HCT116 (cell line): ENCODE results near the gene NPIPB8. TPM values are rescaled to one million over a fixed set of nuclear protein-coding genes. Genes with fewer than 3 reads are reported as not detected.

ENCODE experiments used
- ATAC-seq: fragments of 200-7000 bp; cut with Tn5 transposase; 2 replicates; pipeline ENCODE4 v1.9.1; 2020; ENCODE audit warnings: mild to moderate bottlenecking, moderate library complexity
- BruUV-seq: library from RNA; stranded (reverse); fragments of 400-500 nt; replicated peaks from 2 replicates; lab custom pipeline; 2021; lab: Mats Ljungman, UMichigan
- CTCF ChIA-PET: fragments of 300-600 bp; sonication (Branson Sonifier 250); formaldehyde crosslinking; loops from one replicate; lab custom pipeline; 2021; ENCODE audit warnings: antibody characterized with exemption; lab: Charles Lee
- POLR2A ChIA-PET: fragments of 300-600, 350-600 bp; sonication (Branson Sonifier 250); formaldehyde crosslinking; loops from one replicate; lab custom pipeline; 2021; ENCODE audit warnings: antibody characterized with exemption; lab: Charles Lee
- RAD21 ChIA-PET, 2 experiments: fragments of 300-600 bp; sonication (Branson Sonifier 250); formaldehyde crosslinking; loops; one replicate each; lab custom pipeline; 2023; ENCODE audit warnings: low total read pairs in 2 of 2; ENCODE audit not compliant: uncharacterized antibody in 2 of 2, unreplicated experiment in 2 of 2, low non-redundant PET in 1 of 2; lab: Charles Lee
- DNase-seq: peaks from one replicate; pipeline ENCODE4 v3.0.0-alpha.2; 2010; ENCODE audit warnings: low read depth, low spot score
- H2AFZ ChIP-seq: fragments of 200-600 bp; shearing (Covaris generic), sonication (generic); 2 replicates; pipeline ENCODE4 v1.6.1; 2017; ENCODE audit warnings: low read depth, mixed run types, mixed read lengths, antibody characterized with exemption, low read length; ENCODE audit not compliant: poor library complexity, severe bottlenecking
- H3K27ac ChIP-seq: 2 replicates; pipeline ENCODE4 v1.5.1; 2012; ENCODE audit warnings: low read depth, low read length
- H3K27me3 ChIP-seq: fragments of 200-600 bp; sonication (generic); 2 replicates; pipeline ENCODE4 v1.6.1; 2016; ENCODE audit warnings: mixed run types, low read length, mixed read lengths; ENCODE audit not compliant: insufficient read depth
- H3K36me3 ChIP-seq, 2 experiments: fragments of 200-500 bp in 1 of 2; fragments of 200-600 bp in 1 of 2; sonication (Bioruptor generic) in 1 of 2; sonication (generic) in 1 of 2; 2 replicates each; pipeline versions ENCODE4 v1.5.1 to v1.6.1; 2014 to 2016; ENCODE audit warnings: low read length in 2 of 2, inconsistent platforms in 1 of 2, mixed read lengths in 1 of 2, mixed run types in 1 of 2; ENCODE audit not compliant: insufficient read depth in 2 of 2, control insufficient read depth in 1 of 2
- H3K4me1 ChIP-seq, 2 experiments: fragments of 200-600 bp in 1 of 2; sonication (generic) in 1 of 2; 2 replicates each; pipeline versions ENCODE4 v1.5.1 to v1.6.1; 2012 to 2017; ENCODE audit warnings: low read length in 2 of 2, inconsistent platforms in 1 of 2, mild to moderate bottlenecking in 1 of 2, mixed read lengths in 1 of 2, mixed run types in 1 of 2, moderate library complexity in 1 of 2; ENCODE audit not compliant: insufficient read depth in 2 of 2, control insufficient read depth in 1 of 2
- H3K4me2 ChIP-seq: fragments of 200-600 bp; sonication (generic); 2 replicates; pipeline ENCODE4 v1.6.1; 2017; ENCODE audit warnings: mixed run types, low read length, mixed read lengths
- H3K4me3 ChIP-seq, 2 experiments: fragments of 200-600 bp in 1 of 2; sonication (generic) in 1 of 2; replicated peaks in 1 of 2; 2 replicates each; pipeline ENCODE4 v1.5.1; 2011 to 2016; ENCODE audit warnings: low read length in 2 of 2, control low read depth in 1 of 2, low read depth in 1 of 2, mild to moderate bottlenecking in 1 of 2, mixed read lengths in 1 of 2, mixed run types in 1 of 2
- H3K79me2 ChIP-seq: fragments of 200-600 bp; sonication (generic); 2 replicates; pipeline ENCODE4 v1.6.1; 2017; ENCODE audit warnings: mild to moderate bottlenecking, mixed run types, low read length, moderate library complexity, mixed read lengths; ENCODE audit not compliant: insufficient read depth
- H3K9ac ChIP-seq: fragments of 200-600 bp; sonication (generic); 2 replicates; pipeline ENCODE4 v1.6.1; 2016; ENCODE audit warnings: low read length, mixed read lengths
- H3K9me2 ChIP-seq: fragments of 200-600 bp; sonication (generic), shearing (Covaris generic); 2 replicates; pipeline ENCODE4 v1.6.1; 2017; ENCODE audit warnings: mixed run types, mild to moderate bottlenecking, moderate library complexity; ENCODE audit not compliant: insufficient read depth
- H3K9me3 ChIP-seq, 2 experiments: fragments of 200-500 bp in 1 of 2; fragments of 200-600 bp in 1 of 2; sonication (Bioruptor generic) in 1 of 2; sonication (generic) in 1 of 2; 2 replicates each; pipeline ENCODE4 v1.6.1; 2014 to 2017; ENCODE audit warnings: low read length in 2 of 2, mixed read lengths in 2 of 2, inconsistent platforms in 1 of 2, low read depth in 1 of 2, mild to moderate bottlenecking in 1 of 2, mixed run types in 1 of 2, moderate library complexity in 1 of 2; ENCODE audit not compliant: control insufficient read depth in 1 of 2, insufficient read depth in 1 of 2
- H4K20me1 ChIP-seq: fragments of 200-600 bp; sonication (generic), shearing (Covaris generic); 2 replicates; pipeline ENCODE4 v1.6.1; 2017; ENCODE audit warnings: mixed run types, mild to moderate bottlenecking, moderate library complexity; ENCODE audit not compliant: insufficient read depth
- CBX3 ChIP-seq: IDR thresholded peaks from 2 replicates; pipeline ENCODE4 v1.6.1; 2012; ENCODE audit warnings: low read depth
- CEBPB ChIP-seq: IDR thresholded peaks from 2 replicates; pipeline ENCODE4 v1.6.1; 2012; ENCODE audit warnings: low read depth
- CTCF ChIP-seq, 3 experiments: fragments of 200-600 bp in 1 of 3; sonication (generic) in 1 of 3; IDR thresholded peaks in 2 of 3; conservative IDR thresholded peaks in 1 of 3; 2 replicates each; pipeline ENCODE4 v1.5.1; 2012 to 2017; ENCODE audit warnings: low read depth in 2 of 3, low read length in 2 of 3, antibody characterized with exemption in 1 of 3, borderline replicate concordance in 1 of 3, control low read depth in 1 of 3, mild to moderate bottlenecking in 1 of 3, mixed read lengths in 1 of 3, mixed run types in 1 of 3, moderate library complexity in 1 of 3; ENCODE audit not compliant: insufficient read depth in 1 of 3
- ELF1 ChIP-seq: IDR thresholded peaks from 2 replicates; pipeline ENCODE4 v1.6.1; 2012; ENCODE audit warnings: low read depth, borderline replicate concordance
- EZH2phosphoT487 ChIP-seq: fragments of 200-600 bp; IDR thresholded peaks from 2 replicates; pipeline ENCODE4 v1.6.1; 2018; ENCODE audit warnings: antibody characterized with exemption, borderline replicate concordance
- FOSL1 ChIP-seq: IDR thresholded peaks from 2 replicates; pipeline ENCODE4 v1.6.1; 2012; ENCODE audit warnings: low read depth
- MAX ChIP-seq: IDR thresholded peaks from 2 replicates; pipeline ENCODE4 v1.6.1; 2012
- POLR2A ChIP-seq: IDR thresholded peaks from 2 replicates; pipeline ENCODE4 v1.7.0; 2011; ENCODE audit warnings: borderline replicate concordance; ENCODE audit not compliant: insufficient read depth, insufficient read length; ENCODE audit errors: extremely low read depth
- POLR2AphosphoS5 ChIP-seq: IDR thresholded peaks from 2 replicates; pipeline ENCODE4 v1.6.1; 2011; ENCODE audit warnings: mild to moderate bottlenecking, low read depth, low read length, moderate library complexity
- REST ChIP-seq: IDR thresholded peaks from 2 replicates; pipeline ENCODE4 v1.6.1; 2012; ENCODE audit warnings: low read depth
- SRF ChIP-seq: IDR thresholded peaks from 2 replicates; pipeline ENCODE4 v1.6.1; 2012; ENCODE audit warnings: low read depth
- TCF7L2 ChIP-seq: IDR thresholded peaks from 2 replicates; pipeline ENCODE4 v1.7.0; 2011; ENCODE audit warnings: borderline replicate concordance, inconsistent platforms; ENCODE audit not compliant: insufficient read depth, insufficient read length; ENCODE audit errors: extremely low read depth
- YY1 ChIP-seq: IDR thresholded peaks from 2 replicates; pipeline ENCODE4 v1.6.1; 2011; ENCODE audit warnings: low read length, low read depth, moderate library complexity, mild to moderate bottlenecking; ENCODE audit not compliant: insufficient replicate concordance; ENCODE audit errors: extremely low read depth
- ZBTB33 ChIP-seq: IDR thresholded peaks from 2 replicates; pipeline ENCODE4 v1.6.1; 2011; ENCODE audit warnings: mild to moderate bottlenecking, low read length, moderate library complexity; ENCODE audit not compliant: insufficient replicate concordance; ENCODE audit errors: extremely low read depth
- intact Hi-C: fragments of 100-400 bp; cut with micrococcal nuclease; formaldehyde crosslinking; loops from 2 replicates; pipeline ENCODE4 v1.10.0; 2022
- total RNA-seq: library from RNA; stranded (reverse); gene quantifications from one replicate; pipeline ENCODE4 v1.2.1, GENCODE V29; 2021; ENCODE audit not compliant: unreplicated experiment

NPIPB8 gene
- total RNA-seq, 1 experiment from 2014 or later: 0.79 TPM

- TF ChIP-seq ZBTB33 (no peak), ELF1 (no peak), FOSL1 (no peak), CTCF (IDR thresholded peaks at IDR 0.05 in 2 of 3, conservative IDR thresholded peaks at IDR 0.05 in 1 of 3; ENCODE audit: borderline replicate concordance in 1 of 3, insufficient read depth in 1 of 3, low read depth in 2 of 3, low read length in 2 of 3) (no peak), SRF (no peak), POLR2AphosphoS5 (no peak), CBX3 (no peak), EZH2phosphoT487 (no peak)
- TF ChIP-seq, all 23 proteins: peak for 0
These were observed 35.3 kb upstream of the NPIPB8 start (continued) for GRCh38 chr16:28602529-28602928.

- intact Hi-C loops: no loop called here
- ATAC-seq (no peak), DNase-seq (no peak)
- Histone ChIP-seq H3K36me3 (no peaks in the 10 kb centered on the region; a peak in 1 of 4 replicates), H4K20me1 (no peaks in the 10 kb centered on the region), H3K4me3 (no peak overlapping the region), H3K9ac (no peak overlapping the region), H3K9me2 (no peaks in the 10 kb centered on the region), H3K27ac (no peak overlapping the region), H3K9me3 (no peaks in the 10 kb centered on the region), H3K27me3 (no peaks in the 10 kb centered on the region), H3K4me2 (no peak overlapping the region), H3K4me1 (no peaks in the 10 kb centered on the region), H3K79me2 (no peaks in the 10 kb centered on the region), H2AFZ (no peak overlapping the region)
- ChIA-PET POLR2A (no interaction called here), RAD21 (no interaction called here), CTCF (no interaction called here)
- TF ChIP-seq YY1: no peak
- no peak for TF ChIP-seq CEBPB
- TF ChIP-seq TCF7L2: no peak
- no peak for TF ChIP-seq MAX
- no peak for TF ChIP-seq POLR2A
- TF ChIP-seq REST: no peak
- no peak for TF ChIP-seq CBX3
- BruUV-seq: no TSS peak
These were observed 34.3 kb upstream of the NPIPB8 start for GRCh38 chr16:28603381-28604185.
